ENCODE results near the gene IPO13.

Gene IPO13

DNA sequence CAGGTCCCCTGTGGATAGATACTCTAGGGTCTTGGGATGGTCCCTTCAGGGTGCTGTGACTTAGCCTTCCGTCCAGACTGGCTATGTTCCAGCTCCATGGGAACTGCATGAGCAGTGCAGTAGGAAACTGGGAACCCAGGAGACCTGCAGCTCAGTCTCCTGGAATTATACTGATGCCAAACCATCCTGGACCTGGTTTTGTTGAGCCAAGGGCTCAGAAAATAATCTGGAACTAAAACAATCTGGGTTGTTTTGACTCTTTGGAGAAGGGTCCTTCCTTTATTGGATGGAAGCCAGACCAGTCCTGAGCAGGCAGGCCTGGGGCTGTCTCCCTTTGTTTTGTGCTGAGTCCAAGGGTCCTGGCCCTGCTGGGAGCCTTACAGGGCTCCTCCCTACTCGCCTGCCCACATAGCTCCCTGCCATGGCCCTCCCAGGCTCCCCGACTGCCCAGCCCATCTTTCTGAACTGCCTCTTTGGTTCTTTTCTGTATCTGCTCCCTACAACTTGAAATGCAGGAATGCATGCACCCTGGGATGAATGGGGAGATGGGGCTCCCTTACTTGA lies 1.2 kb downstream of the IPO13 start:
- TF ChIP-seq POLR2AphosphoS5 (IDR thresholded peaks at IDR 0.05; ENCODE audit: low read depth, low read length): no peak
- TF ChIP-seq SPI1 (IDR thresholded peaks at IDR 0.05; ENCODE audit: low read depth, low read length): no peak
- TF ChIP-seq PAX5 (IDR thresholded peaks at IDR 0.05; ENCODE audit: insufficient read depth, low read length, severe bottlenecking): no peak
- no peak for TF ChIP-seq TAF1 (IDR thresholded peaks at IDR 0.05; ENCODE audit: low read depth, low read length)
- no peak for TF ChIP-seq POU2F2 (IDR thresholded peaks at IDR 0.05; ENCODE audit: low read depth, low read length)
- TF ChIP-seq POLR2A (IDR thresholded peaks at IDR 0.05; ENCODE audit: low read depth, low read length): no peak
- DNase-seq (ENCODE audit: insufficient read length, low spot score): no peak
- no peak for FAIRE-seq

DNA sequence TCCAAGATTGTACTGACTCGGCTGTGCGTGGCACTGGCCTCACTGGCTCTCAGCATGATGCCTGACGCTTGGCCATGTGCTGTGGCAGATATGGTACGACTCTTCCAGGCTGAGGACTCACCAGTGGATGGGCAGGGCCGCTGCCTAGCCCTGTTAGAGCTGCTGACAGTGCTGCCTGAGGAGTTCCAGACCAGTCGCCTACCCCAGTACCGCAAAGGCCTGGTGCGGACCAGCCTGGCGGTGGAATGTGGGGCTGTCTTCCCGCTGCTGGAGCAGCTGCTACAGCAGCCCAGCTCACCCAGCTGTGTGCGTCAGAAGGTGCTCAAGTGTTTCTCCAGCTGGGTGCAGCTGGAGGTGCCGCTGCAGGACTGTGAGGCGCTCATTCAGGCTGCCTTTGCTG lies 2.9 kb downstream of the IPO13 start:
- TF ChIP-seq SPI1 (IDR thresholded peaks at IDR 0.05; ENCODE audit: low read depth, low read length) (no peak), PAX5 (IDR thresholded peaks at IDR 0.05; ENCODE audit: insufficient read depth, low read length, severe bottlenecking) (no peak), POLR2A (IDR thresholded peaks at IDR 0.05; ENCODE audit: low read depth, low read length) (no peak), TAF1 (IDR thresholded peaks at IDR 0.05; ENCODE audit: low read depth, low read length) (no peak), POLR2AphosphoS5 (IDR thresholded peaks at IDR 0.05; ENCODE audit: low read depth, low read length) (no peak), POU2F2 (IDR thresholded peaks at IDR 0.05; ENCODE audit: low read depth, low read length) (no peak)
- DNase-seq (ENCODE audit: insufficient read length, low spot score): no peak
- no peak for FAIRE-seq

DNA sequence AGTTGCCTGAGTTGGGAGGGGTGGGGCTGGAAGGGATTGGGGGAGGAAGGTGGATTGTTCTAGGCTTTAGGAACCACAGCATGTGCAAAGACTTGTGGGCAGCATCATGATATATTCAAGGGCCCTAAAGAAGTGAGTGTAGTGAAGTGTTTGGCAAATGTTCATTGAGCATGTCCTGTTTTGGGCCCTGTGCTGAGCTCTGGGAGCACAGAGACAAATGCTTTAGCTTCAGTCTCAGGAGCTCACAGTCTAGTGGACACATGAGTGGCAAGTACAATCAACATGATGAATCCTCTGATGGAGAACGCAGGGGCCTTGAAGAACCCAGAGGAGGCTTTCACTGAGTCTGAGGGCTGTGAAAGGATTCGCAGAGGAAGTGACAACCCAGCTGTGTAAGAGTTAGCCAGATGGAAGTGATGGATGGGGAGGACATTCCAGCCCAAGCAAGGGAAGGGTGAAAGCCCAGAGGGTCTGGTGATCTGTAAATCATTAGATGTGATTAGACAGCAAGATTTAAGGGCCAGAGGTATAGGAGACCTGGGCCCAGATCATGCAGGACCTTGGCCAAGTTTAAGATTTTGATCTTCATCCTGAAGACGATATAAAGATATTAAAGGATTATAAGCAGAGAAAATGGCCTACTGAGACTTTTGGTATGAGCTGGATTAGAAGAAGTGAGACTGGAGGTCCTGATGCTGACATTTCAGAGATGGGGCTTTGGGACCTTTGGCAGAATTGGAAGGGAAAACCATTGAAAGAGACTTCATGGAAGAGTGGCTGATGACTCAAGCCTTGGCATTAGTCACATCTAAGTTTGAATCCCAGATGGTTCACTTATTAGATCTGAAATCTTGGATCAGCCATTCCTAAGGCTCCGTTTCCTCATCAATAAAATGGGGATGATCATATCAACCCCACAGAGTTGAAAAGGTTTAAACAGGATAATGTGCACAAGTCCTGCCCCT lies 4.6 kb downstream of the IPO13 start:
- no peak for FAIRE-seq
- TF ChIP-seq PAX5 (IDR thresholded peaks at IDR 0.05; ENCODE audit: insufficient read depth, low read length, severe bottlenecking) (no peak), POU2F2 (IDR thresholded peaks at IDR 0.05; ENCODE audit: low read depth, low read length) (no peak), POLR2A (IDR thresholded peaks at IDR 0.05; ENCODE audit: low read depth, low read length) (no peak), POLR2AphosphoS5 (IDR thresholded peaks at IDR 0.05; ENCODE audit: low read depth, low read length) (no peak), TAF1 (IDR thresholded peaks at IDR 0.05; ENCODE audit: low read depth, low read length) (no peak), SPI1 (IDR thresholded peaks at IDR 0.05; ENCODE audit: low read depth, low read length) (no peak)
- no peak for DNase-seq (ENCODE audit: insufficient read length, low spot score)

DNA sequence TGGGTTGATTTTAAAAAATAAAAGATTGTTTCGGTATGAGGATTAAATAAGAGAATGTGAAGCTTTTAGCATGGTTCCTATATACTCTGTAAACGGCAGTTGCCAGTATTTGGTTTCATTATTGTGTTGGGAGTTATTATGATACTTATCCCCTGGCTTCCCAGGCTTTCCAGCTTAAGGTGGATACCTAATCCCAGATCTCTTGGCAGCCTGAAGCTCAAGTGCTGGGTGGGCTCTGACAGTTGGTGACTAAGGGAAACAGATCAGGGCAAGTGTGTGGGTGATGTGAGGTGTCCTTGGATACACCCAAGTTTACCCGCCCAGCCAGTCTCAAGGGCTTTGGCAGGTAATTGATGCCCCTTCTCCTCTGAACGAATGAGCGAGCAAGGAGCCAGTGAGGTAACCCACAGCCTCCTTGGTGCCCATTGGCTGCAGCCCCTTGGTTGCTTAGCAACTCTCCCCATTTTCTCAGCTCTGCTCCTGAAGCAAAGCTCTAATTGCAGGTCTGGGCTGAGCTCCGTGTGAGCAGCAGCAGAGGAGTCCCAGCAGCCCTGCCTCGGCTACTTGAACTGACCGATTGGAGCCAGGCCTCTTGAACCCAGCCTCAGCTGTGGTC lies 6.1 kb downstream of the IPO13 start:
- FAIRE-seq (no peak), DNase-seq (ENCODE audit: insufficient read length, low spot score) (no peak)
- no peak for TF ChIP-seq PAX5 (IDR thresholded peaks at IDR 0.05; ENCODE audit: insufficient read depth, low read length, severe bottlenecking)
- TF ChIP-seq POLR2AphosphoS5 (IDR thresholded peaks at IDR 0.05; ENCODE audit: low read depth, low read length): no peak
- no peak for TF ChIP-seq POLR2A (IDR thresholded peaks at IDR 0.05; ENCODE audit: low read depth, low read length)
- no peak for TF ChIP-seq SPI1 (IDR thresholded peaks at IDR 0.05; ENCODE audit: low read depth, low read length)
- TF ChIP-seq TAF1 (IDR thresholded peaks at IDR 0.05; ENCODE audit: low read depth, low read length): no peak
- TF ChIP-seq POU2F2 (IDR thresholded peaks at IDR 0.05; ENCODE audit: low read depth, low read length): no peak

DNA sequence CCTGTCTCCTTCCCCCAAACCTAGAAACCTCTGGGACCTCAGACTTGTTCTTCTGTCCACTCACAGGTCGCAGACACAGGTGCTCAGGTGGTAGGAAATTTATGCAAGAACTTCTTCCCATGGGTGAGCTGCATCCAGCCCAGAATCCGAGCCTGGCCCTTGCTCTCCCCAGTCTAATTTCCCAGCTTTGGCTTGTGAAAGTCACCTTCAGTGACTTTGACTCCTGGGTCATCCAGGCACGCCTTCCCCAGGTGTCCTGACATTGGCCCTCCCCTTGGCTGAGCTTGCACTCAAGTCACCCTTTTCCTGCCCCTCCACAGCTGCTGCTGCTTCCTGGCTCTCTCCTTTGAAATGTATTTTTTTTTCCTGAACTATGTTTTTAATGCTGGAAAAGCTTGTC lies 6.6 kb downstream of the IPO13 start:
- DNase-seq (ENCODE audit: insufficient read length, low spot score): no peak
- TF ChIP-seq POU2F2 (IDR thresholded peaks at IDR 0.05; ENCODE audit: low read depth, low read length): no peak
- no peak for TF ChIP-seq PAX5 (IDR thresholded peaks at IDR 0.05; ENCODE audit: insufficient read depth, low read length, severe bottlenecking)
- no peak for TF ChIP-seq TAF1 (IDR thresholded peaks at IDR 0.05; ENCODE audit: low read depth, low read length)
- TF ChIP-seq POLR2AphosphoS5 (IDR thresholded peaks at IDR 0.05; ENCODE audit: low read depth, low read length): no peak
- TF ChIP-seq SPI1 (IDR thresholded peaks at IDR 0.05; ENCODE audit: low read depth, low read length): no peak
- TF ChIP-seq POLR2A (IDR thresholded peaks at IDR 0.05; ENCODE audit: low read depth, low read length): no peak
- no peak for FAIRE-seq

DNA sequence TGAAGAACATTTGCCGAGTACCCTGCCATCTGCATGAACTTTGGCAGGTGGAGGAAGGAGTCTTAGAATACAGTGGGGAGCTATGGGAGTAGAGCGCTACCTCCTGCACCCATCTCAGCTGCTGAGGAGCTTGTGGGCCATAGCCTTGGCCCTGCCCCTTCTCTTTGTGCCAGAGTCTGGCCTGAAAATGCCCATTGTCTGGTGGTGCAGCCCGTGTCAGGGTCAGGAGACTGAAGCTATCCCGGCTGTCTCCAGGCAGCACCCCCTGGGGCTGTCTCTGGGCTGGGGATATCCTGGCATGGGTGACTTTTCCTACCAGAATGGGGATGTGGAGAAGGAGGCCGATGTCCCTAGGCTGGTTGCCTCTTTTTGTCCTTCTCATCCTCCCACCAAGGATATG lies 7.3 kb downstream of the IPO13 start:
- DNase-seq (ENCODE audit: insufficient read length, low spot score) (no peak), FAIRE-seq (no peak)
- TF ChIP-seq POLR2A (IDR thresholded peaks at IDR 0.05; ENCODE audit: low read depth, low read length) (no peak), SPI1 (IDR thresholded peaks at IDR 0.05; ENCODE audit: low read depth, low read length) (no peak), POU2F2 (IDR thresholded peaks at IDR 0.05; ENCODE audit: low read depth, low read length) (no peak), POLR2AphosphoS5 (IDR thresholded peaks at IDR 0.05; ENCODE audit: low read depth, low read length) (no peak), PAX5 (IDR thresholded peaks at IDR 0.05; ENCODE audit: insufficient read depth, low read length, severe bottlenecking) (no peak), TAF1 (IDR thresholded peaks at IDR 0.05; ENCODE audit: low read depth, low read length) (no peak)

DNA sequence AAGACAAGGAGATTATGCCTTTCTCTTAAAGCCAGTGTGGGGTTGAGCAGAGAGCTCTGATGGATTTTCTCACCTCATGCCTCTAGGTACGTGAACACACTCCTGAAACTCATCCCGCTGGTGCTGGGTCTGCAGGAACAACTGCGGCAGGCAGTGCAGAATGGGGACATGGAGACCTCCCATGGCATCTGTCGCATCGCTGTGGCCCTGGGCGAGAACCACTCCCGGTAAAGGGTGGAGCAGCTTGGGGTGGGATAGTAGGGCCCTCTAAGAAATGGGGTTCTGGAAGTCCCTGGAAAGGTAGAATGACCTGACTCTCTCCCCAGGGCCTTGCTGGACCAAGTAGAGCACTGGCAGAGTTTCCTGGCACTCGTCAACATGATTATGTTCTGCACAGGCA lies 9.5 kb downstream of the IPO13 start:
- TF ChIP-seq POLR2A (IDR thresholded peaks at IDR 0.05; ENCODE audit: low read depth, low read length) (no peak), TAF1 (IDR thresholded peaks at IDR 0.05; ENCODE audit: low read depth, low read length) (no peak)
- DNase-seq (ENCODE audit: insufficient read length, low spot score): no peak
- no peak for FAIRE-seq

DNA sequence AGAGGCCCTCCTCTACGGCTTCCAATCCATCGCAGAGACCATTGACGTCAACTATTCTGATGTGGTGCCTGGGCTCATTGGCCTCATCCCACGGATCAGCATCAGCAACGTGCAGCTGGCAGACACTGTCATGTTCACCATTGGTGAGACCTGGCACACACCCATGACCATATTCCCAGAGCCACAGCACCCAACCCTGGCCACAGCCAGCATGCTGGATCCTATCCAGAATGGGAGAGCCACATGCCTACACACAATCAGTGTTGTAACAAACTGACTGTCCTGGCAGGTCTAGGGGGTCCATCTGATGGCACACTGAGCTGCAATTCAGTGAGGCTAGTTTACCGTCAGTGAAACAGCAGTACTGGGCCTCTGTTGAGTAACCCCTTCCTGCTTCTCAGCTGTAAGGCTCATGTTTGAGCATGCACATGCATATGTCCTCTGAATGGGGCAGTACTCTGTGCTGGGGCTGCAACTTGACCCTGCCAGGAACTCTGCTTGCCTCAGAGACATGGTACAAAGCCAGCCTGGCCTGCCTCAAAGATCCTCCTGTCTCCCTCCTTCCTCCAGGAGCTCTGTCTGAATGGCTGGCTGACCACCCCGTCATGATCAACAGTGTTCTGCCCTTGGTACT lies 10.8 kb downstream of the IPO13 start:
- TF ChIP-seq SPI1 (IDR thresholded peaks at IDR 0.05; ENCODE audit: low read depth, low read length) (no peak), POU2F2 (IDR thresholded peaks at IDR 0.05; ENCODE audit: low read depth, low read length) (no peak), POLR2AphosphoS5 (IDR thresholded peaks at IDR 0.05; ENCODE audit: low read depth, low read length) (no peak), POLR2A (IDR thresholded peaks at IDR 0.05; ENCODE audit: low read depth, low read length) (no peak), TAF1 (IDR thresholded peaks at IDR 0.05; ENCODE audit: low read depth, low read length) (no peak), PAX5 (IDR thresholded peaks at IDR 0.05; ENCODE audit: insufficient read depth, low read length, severe bottlenecking) (no peak)
- DNase-seq (ENCODE audit: insufficient read length, low spot score) (no peak), FAIRE-seq (no peak)

Data from GM12891 (cell line).